Measurements from ENCODE around the gene RAB40B. TPM values are rescaled to one million over a fixed set of nuclear protein-coding genes. Genes with fewer than 3 reads are reported as not detected.

RAB40B gene
- total RNA-seq, 1 experiment from 2014 or later = 22.1 TPM

DNA sequence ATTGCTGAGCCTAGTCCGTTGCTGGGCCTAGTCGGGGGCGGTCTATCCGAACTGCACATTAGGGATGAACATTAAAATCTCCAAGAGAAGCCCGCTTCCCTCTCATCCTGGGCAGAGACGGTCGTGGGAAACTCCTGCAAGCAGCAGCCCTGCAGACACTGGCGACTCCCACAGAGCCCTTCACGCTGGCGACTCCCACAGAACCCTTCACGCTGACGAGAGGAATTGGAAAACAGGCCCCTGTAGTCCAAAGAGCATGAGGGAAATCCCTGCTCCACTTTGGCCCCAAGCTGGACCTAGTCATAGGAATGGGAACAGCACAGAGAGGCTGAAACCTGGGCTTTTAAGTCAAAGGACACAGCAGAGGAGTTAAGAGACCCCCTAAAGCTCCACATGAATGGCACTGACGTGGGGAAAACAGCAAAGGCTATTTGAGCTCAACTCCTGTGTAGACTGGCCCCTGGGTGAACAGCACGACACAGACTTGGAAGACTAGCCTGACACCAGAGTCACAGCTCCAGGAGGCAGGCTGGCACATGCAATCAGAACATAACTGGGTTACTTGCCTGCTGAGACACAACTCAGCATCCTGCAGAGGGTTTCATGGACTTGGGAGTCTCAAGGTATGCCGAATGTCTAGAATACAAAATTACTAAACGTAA, 92.4 kb downstream of the RAB40B start:
- no peak overlapping the region for H3K4me3 ChIP-seq (replicated peaks in 1 of 2; ENCODE audit: low read depth in 1 of 2, low read length in 2 of 2)
- no peak overlapping the region for H3K9ac ChIP-seq (ENCODE audit: low read length)
- peak; percentile 13; the same call in 1 of the 2 replicates for ATAC-seq
- H3K36me3 ChIP-seq (ENCODE audit: control insufficient read depth in 1 of 2, insufficient read depth in 2 of 2, low read length in 2 of 2) = peaks cover 48 to 57% of the 10 kb centered on the region in 2 experiments
- H3K27me3 ChIP-seq (ENCODE audit: insufficient read depth, low read length) = no peaks in the 10 kb centered on the region
- CTCF ChIA-PET = no interaction called here
- TF ChIP-seq POLR2AphosphoS5 (IDR thresholded peaks at IDR 0.05; ENCODE audit: low read depth, low read length) = 0 out of 2 replicates have a peak, but pooled peaks have one; percentile 3
- TF ChIP-seq SP1 (IDR thresholded peaks at IDR 0.05; ENCODE audit: low read depth) = no peak
- H3K27ac ChIP-seq (ENCODE audit: low read depth, low read length) = peak overlapping the region; percentile 1; the same call in 1 of the 2 replicates
- intact Hi-C loops (cut with micrococcal nuclease) = no loop called here
- H3K9me2 ChIP-seq (ENCODE audit: insufficient read depth) = no peaks in the 10 kb centered on the region
- H3K79me2 ChIP-seq (ENCODE audit: insufficient read depth, low read length) = peaks cover 12% of the 10 kb centered on the region; the same call in 1 of the 2 replicates
- no peak overlapping the region for H2AFZ ChIP-seq (ENCODE audit: low read depth, low read length, poor library complexity, severe bottlenecking)
- no TSS peak for BruUV-seq (replicated peaks)
- H3K4me2 ChIP-seq (ENCODE audit: low read length) = no peak overlapping the region
- H3K4me1 ChIP-seq (ENCODE audit: control insufficient read depth in 1 of 2, insufficient read depth in 2 of 2, low read length in 2 of 2) = no peaks in the 10 kb centered on the region
- RAD21 ChIA-PET (ENCODE audit: low non-redundant PET in 1 of 2, low total read pairs in 2 of 2, uncharacterized antibody in 2 of 2, unreplicated experiment in 2 of 2) = no interaction called here
- no peak for DNase-seq (ENCODE audit: low read depth, low spot score)
- no peaks in the 10 kb centered on the region for H4K20me1 ChIP-seq (ENCODE audit: insufficient read depth)
- POLR2A ChIA-PET = no interaction called here
- no peaks in the 10 kb centered on the region for H3K9me3 ChIP-seq (ENCODE audit: control insufficient read depth in 1 of 2, insufficient read depth in 1 of 2, low read depth in 1 of 2, low read length in 2 of 2)

Small RNAs within 50 kb of the gene (microRNA-seq; reads per million reads assigned to microRNA genes)
- 1.6 reads per million for gene MIR4525 (ENCODE audit: borderline number of aligned reads)

Other genes with a start within 250 kb of the RAB40B start
- gene CYBC1, start 247.9 kb downstream of the RAB40B start, total RNA-seq (2021; ENCODE audit: unreplicated experiment) = 95.4 TPM
- 91.8 TPM for gene NARF, start 240.0 kb downstream of the RAB40B start, total RNA-seq (2021; ENCODE audit: unreplicated experiment)
- gene FOXK2, start 179.0 kb downstream of the RAB40B start, total RNA-seq (2021; ENCODE audit: unreplicated experiment) = 122 TPM
- gene WDR45B, start 50.3 kb downstream of the RAB40B start, total RNA-seq (2021; ENCODE audit: unreplicated experiment) = 117 TPM
- 35.2 TPM for gene FN3KRP, start 18.0 kb upstream of the RAB40B start, total RNA-seq (2021; ENCODE audit: unreplicated experiment)
- 9.9 TPM for gene FN3K, start 36.9 kb upstream of the RAB40B start, total RNA-seq (2021; ENCODE audit: unreplicated experiment)
- 152 TPM for gene TBCD, start 53.4 kb upstream of the RAB40B start, total RNA-seq (2021; ENCODE audit: unreplicated experiment)
- gene ZNF750, start 141.3 kb upstream of the RAB40B start, total RNA-seq (2021; ENCODE audit: unreplicated experiment) = not detected